Heart left ventricle (tissue), 13 donors: Measurements from ENCODE around the gene ITGA11.

Experiments used
- POLR2A ChIP-seq, 2 donors: fragments of 450-650 bp; IDR thresholded peaks; one replicate each; pipeline ENCODE4 v1.6.1; 2017; ENCODE audit warnings: antibody characterized with exemption in 2 of 2, mild to moderate bottlenecking in 2 of 2, moderate library complexity in 2 of 2
- TF ChIP-seq, protein P1 (sequence below), 12 donors: fragments of 200-600 bp; sonication (generic) in 4 of 12; IDR thresholded peaks; one replicate each; pipeline versions ENCODE4 v1.5.0 to v1.8.0; 2018 to 2022; ENCODE audit warnings: antibody characterized with exemption in 12 of 12, mild to moderate bottlenecking in 5 of 12
- donor health status: ischemic (EF 13 %, LVEDD 7.1; RV severe dilation, severe dysfunction).
- donor health status: DM: no; HTN: yes; CAD: no.
- donor health status: DM: no; HTN: no; CAD: no.
- donor health status: ischemic (EF 25% LVEDD 6.9; RV normal size, moderate dysfunction).
- donor health status: ischemic (EF 25% LVEDD 5.7; RV mildly dilated, moderate dysfunction).
- donor health status: ischemic (EF 35%, LVEDD 5.7; RV mildly dilated, moderate dysfunction).
- donor health status: nonischemic (EF 11% LVEDD 7.7; RV severe dilation, severe dysfunction).
- donor health status: DM: yes; HTN: yes; CAD: no.
- donor health status: PGD.
- donor health status: ischemic (EF 29% LVEDD 5.4; RV normal size, mild dysfunction).
- donor health status: nonischemic (EF 23%, LVEDD 6.1; RV moderate dilation, normal function).

- TF ChIP-seq POLR2A (IDR thresholded peaks at IDR 0.05) = no peak
- TF ChIP-seq, protein P1, sequence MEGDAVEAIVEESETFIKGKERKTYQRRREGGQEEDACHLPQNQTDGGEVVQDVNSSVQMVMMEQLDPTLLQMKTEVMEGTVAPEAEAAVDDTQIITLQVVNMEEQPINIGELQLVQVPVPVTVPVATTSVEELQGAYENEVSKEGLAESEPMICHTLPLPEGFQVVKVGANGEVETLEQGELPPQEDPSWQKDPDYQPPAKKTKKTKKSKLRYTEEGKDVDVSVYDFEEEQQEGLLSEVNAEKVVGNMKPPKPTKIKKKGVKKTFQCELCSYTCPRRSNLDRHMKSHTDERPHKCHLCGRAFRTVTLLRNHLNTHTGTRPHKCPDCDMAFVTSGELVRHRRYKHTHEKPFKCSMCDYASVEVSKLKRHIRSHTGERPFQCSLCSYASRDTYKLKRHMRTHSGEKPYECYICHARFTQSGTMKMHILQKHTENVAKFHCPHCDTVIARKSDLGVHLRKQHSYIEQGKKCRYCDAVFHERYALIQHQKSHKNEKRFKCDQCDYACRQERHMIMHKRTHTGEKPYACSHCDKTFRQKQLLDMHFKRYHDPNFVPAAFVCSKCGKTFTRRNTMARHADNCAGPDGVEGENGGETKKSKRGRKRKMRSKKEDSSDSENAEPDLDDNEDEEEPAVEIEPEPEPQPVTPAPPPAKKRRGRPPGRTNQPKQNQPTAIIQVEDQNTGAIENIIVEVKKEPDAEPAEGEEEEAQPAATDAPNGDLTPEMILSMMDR (IDR thresholded peaks at IDR 0.05) = no peak
These were observed 28.2 kb upstream of the ITGA11 start for GRCh38 chr15:68460166-68460565.
